Endodermal cell (in vitro differentiated cells): ENCODE data around the gene TBCK. TPM values are rescaled to one million over a fixed set of nuclear protein-coding genes. Genes with fewer than 3 reads are reported as not detected.

Experiments
- DNase-seq: peaks from one replicate; pipeline ENCODE4 v3.0.0-alpha.2; 2017
- H3K27ac ChIP-seq: 2 replicates; pipeline ENCODE4 v1.5.1; 2013; ENCODE audit warnings: mild to moderate bottlenecking, low read depth, low read length, moderate library complexity
- H3K27me3 ChIP-seq: 2 replicates; pipeline ENCODE4 v1.6.1; 2013; ENCODE audit warnings: mild to moderate bottlenecking, low read length, moderate library complexity; ENCODE audit not compliant: insufficient read depth, control insufficient read depth, poor library complexity, severe bottlenecking
- H3K36me3 ChIP-seq: 2 replicates; pipeline ENCODE4 v1.7.0; 2013; ENCODE audit warnings: mild to moderate bottlenecking, low read length, moderate library complexity; ENCODE audit not compliant: control insufficient read depth, insufficient read depth
- H3K4me1 ChIP-seq: one replicate; pipeline ENCODE4 v1.7.0; 2013; ENCODE audit warnings: low read length; ENCODE audit not compliant: control insufficient read depth, insufficient read depth
- H3K4me3 ChIP-seq: 2 replicates; pipeline ENCODE4 v1.5.1; 2013; ENCODE audit warnings: mild to moderate bottlenecking, low read length, moderate library complexity
- H3K9ac ChIP-seq: 2 replicates; pipeline ENCODE4 v1.6.1; 2013; ENCODE audit warnings: mild to moderate bottlenecking, low read length, moderate library complexity; ENCODE audit not compliant: poor library complexity, severe bottlenecking; ENCODE audit errors: extremely low read depth
- H3K9me3 ChIP-seq: 2 replicates; pipeline ENCODE4 v1.6.1; 2013; ENCODE audit warnings: mild to moderate bottlenecking, low read length, moderate library complexity; ENCODE audit not compliant: control insufficient read depth
- H3K27ac Mint-ChIP-seq: 2 replicates; pipeline ENCODE4 v1.8.0; 2020; ENCODE audit warnings: mixed read lengths
- H3K27me3 Mint-ChIP-seq: 2 replicates; pipeline ENCODE4 v1.8.0; 2021; ENCODE audit warnings: mild to moderate bottlenecking, mixed read lengths; ENCODE audit not compliant: insufficient read depth
- H3K36me3 Mint-ChIP-seq: 2 replicates; pipeline ENCODE4 v1.8.0; 2020; ENCODE audit warnings: low read depth, mixed read lengths
- H3K4me1 Mint-ChIP-seq: 2 replicates; pipeline ENCODE4 v1.8.0; 2020; ENCODE audit warnings: mixed read lengths
- H3K4me3 Mint-ChIP-seq: 2 replicates; pipeline ENCODE4 v1.8.0; 2020; ENCODE audit warnings: mild to moderate bottlenecking, moderate library complexity, mixed read lengths
- H3K9me3 Mint-ChIP-seq: 2 replicates; pipeline ENCODE4 v1.8.0; 2020; ENCODE audit warnings: mild to moderate bottlenecking, mixed read lengths
- CTCF ChIP-seq: fragments of 200-600 bp; sonication (generic); conservative IDR thresholded peaks from 2 replicates; pipeline ENCODE4 v1.5.0; 2021; ENCODE audit warnings: antibody characterized with exemption, mild to moderate bottlenecking
- WGBS, 2 experiments: methylation state at CpG; one replicate each; pipeline versions ENCODE4 v1.1.5 to v1.1.7; 2013; ENCODE audit warnings: missing lambda C conversion rate in 2 of 2, mixed read lengths in 1 of 2; ENCODE audit not compliant: insufficient coverage in 1 of 2, insufficient read length in 1 of 2; 5-methylcytosine and 5-hydroxymethylcytosine counted together
- total RNA-seq, 2 donors: library from RNA; stranded (reverse); fragmentation: NEBNext Ultra II Directional in 1 of 2; extraction: Animal tissue kit (Norgen Biotek cat#: 25700) in 1 of 2; gene quantifications; 2 replicates in 1 of 2; 3 replicates in 1 of 2; pipeline ENCODE4 v1.2.1, GENCODE V29; 2021

TBCK gene
- total RNA-seq, 2 donors from 2014 or later = 48.3 to 52.9 TPM

- H3K27ac ChIP-seq = no peak overlapping the region
- H3K4me1 ChIP-seq = no peaks in the 10 kb centered on the region
- H3K27me3 ChIP-seq = no peaks in the 10 kb centered on the region
- Mint-ChIP-seq H3K4me3 (no peak overlapping the region), H3K27ac (no peak overlapping the region), H3K9me3 (peaks cover 13% of the 10 kb centered on the region), H3K36me3 (peaks cover 52% of the 10 kb centered on the region), H3K27me3 (no peaks in the 10 kb centered on the region), H3K4me1 (no peaks in the 10 kb centered on the region)
- H3K9ac ChIP-seq = no peak overlapping the region
- H3K9me3 ChIP-seq = no peaks in the 10 kb centered on the region
- peaks cover 9% of the 10 kb centered on the region for H3K36me3 ChIP-seq
- no peak for DNase-seq
- no peak for TF ChIP-seq CTCF
- no peak overlapping the region for H3K4me3 ChIP-seq
- 80 to 100% methylated on average over 1 of the region's 1 CpG for WGBS, 2 experiments
Observed at GRCh38 chr4:106186201-106186600, 129.8 kb downstream of the TBCK start.

GRCh38 chr4:106183551-106183950, 132.5 kb downstream of the TBCK start:
- H3K27me3 ChIP-seq = no peaks in the 10 kb centered on the region
- H3K9ac ChIP-seq = no peak overlapping the region
- H3K4me3 ChIP-seq = no peak overlapping the region
- no peak for TF ChIP-seq CTCF
- H3K9me3 Mint-ChIP-seq = peaks cover 30% of the 10 kb centered on the region
- no peak overlapping the region for H3K4me3 Mint-ChIP-seq
- H3K36me3 Mint-ChIP-seq = peaks cover 48% of the 10 kb centered on the region
- no peaks in the 10 kb centered on the region for H3K4me1 Mint-ChIP-seq
- no peak for DNase-seq
- no peaks in the 10 kb centered on the region for H3K4me1 ChIP-seq
- H3K27me3 Mint-ChIP-seq = no peaks in the 10 kb centered on the region
- H3K27ac Mint-ChIP-seq = no peak overlapping the region
- H3K36me3 ChIP-seq = no peaks in the 10 kb centered on the region
- H3K9me3 ChIP-seq = peaks cover 7% of the 10 kb centered on the region
- no peak overlapping the region for H3K27ac ChIP-seq

- Histone ChIP-seq H3K4me1 (no peaks in the 10 kb centered on the region), H3K9me3 (peaks cover 12% of the 10 kb centered on the region), H3K4me3 (no peak overlapping the region), H3K27ac (no peak overlapping the region), H3K27me3 (no peaks in the 10 kb centered on the region), H3K9ac (no peak overlapping the region), H3K36me3 (peaks cover 10% of the 10 kb centered on the region)
- no peak for TF ChIP-seq CTCF
- no peak overlapping the region for H3K4me3 Mint-ChIP-seq
- DNase-seq = no peak
- H3K36me3 Mint-ChIP-seq = peaks cover 22% of the 10 kb centered on the region
- no peak overlapping the region for H3K27ac Mint-ChIP-seq
- peaks cover 11% of the 10 kb centered on the region for H3K9me3 Mint-ChIP-seq
- H3K27me3 Mint-ChIP-seq = no peaks in the 10 kb centered on the region
- H3K4me1 Mint-ChIP-seq = no peaks in the 10 kb centered on the region
Observed at GRCh38 chr4:106172861-106173260, 143.1 kb downstream of the TBCK start.
